K562 (cell line): Measurements from ENCODE around the gene PIK3R4. TPM values are rescaled to one million over a fixed set of nuclear protein-coding genes. Genes with fewer than 3 reads are reported as not detected.

Experiments
- ATAC-seq: fragments of 200-7000 bp; cut with Tn5 transposase; 3 replicates; pipeline ENCODE4 v1.9.1; 2020; ENCODE audit warnings: moderate library complexity
- BruUV-seq: library from RNA; stranded (reverse); fragments of 400-500 nt; replicated peaks from 2 replicates; lab custom pipeline; 2021; lab: Mats Ljungman, UMichigan
- CTCF ChIA-PET: fragments of 300-600 bp; formaldehyde crosslinking; extraction: SDS; loops from one replicate; lab custom pipeline; 2021; ENCODE audit warnings: low intra/inter-chr PET ratio; lab: Yijun Ruan, JAX
- POLR2A ChIA-PET: fragments of 300-600, 350-650 bp; sonication (Branson Sonifier 250); formaldehyde crosslinking; extraction: SDS; loops from one replicate; lab custom pipeline; 2021; ENCODE audit warnings: antibody characterized with exemption, inconsistent platforms; lab: Yijun Ruan, JAX
- DNase-seq, 4 experiments: peaks; one replicate each; pipeline versions ENCODE4 v3.0.0 to v3.0.0-alpha.2; 2011 to 2018; ENCODE audit warnings: low spot score in 3 of 4, mixed read lengths in 3 of 4; ENCODE audit errors: extremely low read depth in 1 of 4
- FAIRE-seq: peaks from 2 replicates; lab custom pipeline; 2011; peaks lifted over from hg19 to GRCh38; lab: Jason Lieb, UNC
- H2AFZ ChIP-seq: 2 replicates; pipeline ENCODE4 v1.6.0; 2011; ENCODE audit warnings: low read depth, low read length, control low read depth, inconsistent platforms
- H3K27ac ChIP-seq: fragments of 200-600 bp; 3 replicates; pipeline ENCODE4 v1.8.0; 2011; ENCODE audit warnings: low read depth, mild to moderate bottlenecking, control low read depth, inconsistent platforms, low read length, moderate library complexity, mixed read lengths; ENCODE audit errors: extremely low read depth
- H3K27me3 ChIP-seq, 2 experiments: fragments of 300-600 bp in 1 of 2; 2 replicates in 1 of 2; 3 replicates in 1 of 2; pipeline versions ENCODE4 v1.6.0 to v1.8.0; 2011; ENCODE audit warnings: inconsistent platforms in 2 of 2, low read length in 2 of 2, mild to moderate bottlenecking in 1 of 2, mixed read lengths in 1 of 2, moderate library complexity in 1 of 2; ENCODE audit not compliant: control insufficient read depth in 2 of 2, insufficient read depth in 2 of 2
- H3K36me3 ChIP-seq: fragments of 300-600 bp; 3 replicates; pipeline ENCODE4 v1.8.0; 2011; ENCODE audit warnings: mild to moderate bottlenecking, low read length, inconsistent platforms; ENCODE audit not compliant: control insufficient read depth, insufficient read depth
- H3K4me1 ChIP-seq, 2 experiments: fragments of 200-600 bp in 1 of 2; replicated peaks in 1 of 2; 2 replicates in 1 of 2; 3 replicates in 1 of 2; pipeline versions ENCODE4 v1.5.1 to v1.8.0; 2011; ENCODE audit warnings: inconsistent platforms in 2 of 2, low read length in 2 of 2, mild to moderate bottlenecking in 1 of 2, mixed read lengths in 1 of 2, moderate library complexity in 1 of 2; ENCODE audit not compliant: control insufficient read depth in 2 of 2, insufficient read depth in 2 of 2
- H3K4me2 ChIP-seq: 2 replicates; pipeline ENCODE4 v1.6.1; 2011; ENCODE audit warnings: low read length, control low read depth, inconsistent platforms, mixed read lengths; ENCODE audit not compliant: insufficient read depth
- H3K4me3 ChIP-seq: fragments of 200-600 bp; sonication (generic), shearing (Covaris generic); 2 replicates; pipeline ENCODE4 v1.5.1; 2016; ENCODE audit warnings: control low read depth, inconsistent platforms
- H3K79me2 ChIP-seq: fragments of 200-600 bp; 3 replicates; pipeline ENCODE4 v1.8.0; 2011; ENCODE audit warnings: low read length, inconsistent platforms; ENCODE audit not compliant: control insufficient read depth, insufficient read depth
- H3K9ac ChIP-seq, 2 experiments: 2 replicates each; pipeline versions ENCODE4 v1.6.0 to v1.6.1; 2011; ENCODE audit warnings: low read depth in 2 of 2, low read length in 2 of 2, control low read depth in 1 of 2, inconsistent platforms in 1 of 2, mild to moderate bottlenecking in 1 of 2, mixed read lengths in 1 of 2; ENCODE audit not compliant: insufficient read depth in 1 of 2
- H3K9me1 ChIP-seq: one replicate; pipeline ENCODE4 v1.6.0; 2011; ENCODE audit warnings: inconsistent platforms, mild to moderate bottlenecking, low read length, moderate library complexity; ENCODE audit not compliant: control insufficient read depth, insufficient read depth
- H3K9me3 ChIP-seq: replicated peaks from 2 replicates; pipeline ENCODE4 v1.5.1; 2011; ENCODE audit warnings: low read depth, low read length, inconsistent platforms; ENCODE audit not compliant: control insufficient read depth, insufficient read depth
- H4K20me1 ChIP-seq: replicated peaks from 2 replicates; pipeline ENCODE4 v1.6.1; 2011; ENCODE audit warnings: low read length, inconsistent platforms, mixed read lengths; ENCODE audit not compliant: control insufficient read depth, insufficient read depth
- ETS1 ChIP-seq: conservative IDR thresholded peaks from 2 replicates; pipeline ENCODE4 v1.6.1; 2011; ENCODE audit warnings: low read depth, mild to moderate bottlenecking, low read length; ENCODE audit not compliant: control insufficient read depth
- HNRNPL ChIP-seq: fragments of 200-400 bp; formaldehyde crosslinking; IDR thresholded peaks from 2 replicates; pipeline ENCODE4 v1.6.1; 2017; ENCODE audit warnings: low read depth, mild to moderate bottlenecking, low read length
- KDM2B ChIP-seq: fragments of 250-450 bp; sonication (Bioruptor Pico); IDR thresholded peaks from 2 replicates; pipeline ENCODE4 v1.8.0; 2021; ENCODE audit warnings: mild to moderate bottlenecking, moderate library complexity
- L3MBTL2 ChIP-seq: fragments of 450-650 bp; IDR thresholded peaks from 2 replicates; pipeline ENCODE4 v1.6.1; 2016; ENCODE audit warnings: mild to moderate bottlenecking, moderate library complexity
- MEIS2 ChIP-seq: fragments of 450-650 bp; IDR thresholded peaks from 2 replicates; pipeline ENCODE4 v1.6.1; 2014; ENCODE audit warnings: mild to moderate bottlenecking; ENCODE audit not compliant: partially characterized antibody
- POLR2AphosphoS5 ChIP-seq: IDR thresholded peaks from 2 replicates; pipeline ENCODE4 v1.6.1; 2011; ENCODE audit warnings: mild to moderate bottlenecking, low read depth, low read length, moderate library complexity; ENCODE audit not compliant: control insufficient read depth, insufficient read depth
- TAF9B ChIP-seq: fragments of 450-650 bp; IDR thresholded peaks from 2 replicates; pipeline ENCODE4 v1.6.1; 2018; ENCODE audit warnings: mild to moderate bottlenecking; ENCODE audit not compliant: partially characterized antibody
- ZBTB9 ChIP-seq: fragments of 450-650 bp; formaldehyde crosslinking; IDR thresholded peaks from 2 replicates; pipeline ENCODE4 v1.4.0; 2020; ENCODE audit warnings: mild to moderate bottlenecking, moderate library complexity
- ZNF212 ChIP-seq: fragments of 450-650 bp; formaldehyde crosslinking; IDR thresholded peaks from 2 replicates; pipeline ENCODE4 v1.4.0; 2020; ENCODE audit warnings: mild to moderate bottlenecking
- ZNF23 ChIP-seq: fragments of 250-450 bp; sonication (Bioruptor Pico); IDR thresholded peaks from 2 replicates; pipeline ENCODE4 v1.4.0; 2020; ENCODE audit warnings: mild to moderate bottlenecking
- ZNF75A ChIP-seq: fragments of 450-650 bp; formaldehyde crosslinking; IDR thresholded peaks from 2 replicates; pipeline ENCODE4 v1.4.0; 2020; ENCODE audit warnings: mild to moderate bottlenecking
- WGBS: fragments of 100-300 bp; shearing (Covaris generic); methylation state at CpG from one replicate; pipeline ENCODE4 v1.1.6; 2016; ENCODE audit warnings: low coverage, mixed read lengths; ENCODE audit not compliant: insufficient coverage; ENCODE audit errors: missing lambda C conversion rate; 5-methylcytosine and 5-hydroxymethylcytosine counted together
- in situ Hi-C: fragments of 300-500 bp; cut with MboI; formaldehyde crosslinking; loops from 4 replicates; pipeline ENCODE4 v1.15.0; 2018; ENCODE audit warnings: inconsistent platforms, mixed read lengths
- intact Hi-C: fragments of 100-400 bp; cut with micrococcal nuclease; formaldehyde crosslinking; loops from 2 replicates; pipeline ENCODE4 v1.14.2; 2022
- polyA plus RNA-seq, 8 experiments: library from polyadenylated mRNA; depleted of rRNA in 4 of 8; stranded (reverse) in 5 of 8; unstranded in 3 of 8; fragments of >200 nt; fragmentation: Nextera tagmentation in 2 of 8; fragmentation: Illumina TruSeq in 1 of 8; extraction: Ambion mirVana in 2 of 8; extraction: Trizol in 1 of 8; gene quantifications; 2 replicates each; pipeline versions ENCODE4 v1.2.1 to v1.2.3, GENCODE V29; 2011 to 2014; ENCODE audit warnings: inconsistent platforms in 1 of 8, missing spikeins in 1 of 8
- total RNA-seq, 7 experiments: library from RNA; depleted of rRNA in 6 of 7; stranded (reverse); fragments of >200 nt in 6 of 7; fragmentation: Illumina TruSeq in 2 of 7; extraction: Trizol in 2 of 7; gene quantifications; 2 replicates each; pipeline versions ENCODE4 v1.2.1 to v1.2.3, GENCODE V29; 2011 to 2021; ENCODE audit warnings: low replicate concordance in 1 of 7
- TF ChIP-seq, protein P1 (sequence below): fragments of 450-650 bp; IDR thresholded peaks from 2 replicates; pipeline ENCODE4 v1.6.1; 2014; ENCODE audit warnings: low read depth, mild to moderate bottlenecking, moderate library complexity, borderline replicate concordance

The PIK3R4 gene
- total and polyA plus RNA-seq, 9 of the 15 experiments (the other 6 are each of a cell fraction or from before 2014, with no cell fraction given): 20.6 to 45.8 (median 26.0) TPM

GRCh38 chr3:130728037-130728436, 18.6 kb downstream of the PIK3R4 start:
- no peaks in the 10 kb centered on the region for H3K9me3 ChIP-seq
- in situ Hi-C loops: no loop called here
- H3K9me1 ChIP-seq: no peaks in the 10 kb centered on the region
- FAIRE-seq (no peak), DNase-seq (no peak), ATAC-seq (no peak)
- no peak for TF ChIP-seq ZNF212 (CRISPR knock-in tag)
- TF ChIP-seq KDM2B (CRISPR knock-in tag): no peak
- no peak for TF ChIP-seq ZBTB9 (CRISPR knock-in tag)
- no peak for TF ChIP-seq ZNF23 (CRISPR knock-in tag)
- no peak for TF ChIP-seq HNRNPL
- no peak for TF ChIP-seq TAF9B
- TF ChIP-seq L3MBTL2: no peak
- TF ChIP-seq, protein P1, sequence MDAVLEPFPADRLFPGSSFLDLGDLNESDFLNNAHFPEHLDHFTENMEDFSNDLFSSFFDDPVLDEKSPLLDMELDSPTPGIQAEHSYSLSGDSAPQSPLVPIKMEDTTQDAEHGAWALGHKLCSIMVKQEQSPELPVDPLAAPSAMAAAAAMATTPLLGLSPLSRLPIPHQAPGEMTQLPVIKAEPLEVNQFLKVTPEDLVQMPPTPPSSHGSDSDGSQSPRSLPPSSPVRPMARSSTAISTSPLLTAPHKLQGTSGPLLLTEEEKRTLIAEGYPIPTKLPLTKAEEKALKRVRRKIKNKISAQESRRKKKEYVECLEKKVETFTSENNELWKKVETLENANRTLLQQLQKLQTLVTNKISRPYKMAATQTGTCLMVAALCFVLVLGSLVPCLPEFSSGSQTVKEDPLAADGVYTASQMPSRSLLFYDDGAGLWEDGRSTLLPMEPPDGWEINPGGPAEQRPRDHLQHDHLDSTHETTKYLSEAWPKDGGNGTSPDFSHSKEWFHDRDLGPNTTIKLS: no peak
- TF ChIP-seq POLR2AphosphoS5: no peak
- no peak for TF ChIP-seq ETS1
- no peak for TF ChIP-seq ZNF75A (CRISPR knock-in tag)
- TF ChIP-seq MEIS2: no peak
- H3K4me2 ChIP-seq: no peak overlapping the region
- H3K4me3 ChIP-seq: no peak overlapping the region
- peaks cover 46% of the 10 kb centered on the region for H3K36me3 ChIP-seq
- no peaks in the 10 kb centered on the region for H3K4me1 ChIP-seq
- no peaks in the 10 kb centered on the region for H3K27me3 ChIP-seq
- no peaks in the 10 kb centered on the region for H3K79me2 ChIP-seq
- no peaks in the 10 kb centered on the region for H4K20me1 ChIP-seq
- WGBS: 95% methylated on average over 2 of the region's 2 CpGs
- BruUV-seq: no TSS peak
- H3K9ac ChIP-seq: no peak overlapping the region
- CTCF ChIA-PET: no interaction called here
- POLR2A ChIA-PET: interaction anchor here (0.5 kb wide), 1 partner anchor 19 kb away, joined by 3 read pairs; the partner anchor contains the start of gene PIK3R4
- no peak overlapping the region for H3K27ac ChIP-seq
- no peak overlapping the region for H2AFZ ChIP-seq
- intact Hi-C loops: no loop called here
